Measurements from ENCODE around the gene PER2.
A peak's percentile ranks its signal among the peaks of the same experiment; 100 is the strongest.

Gene PER2

DNA sequence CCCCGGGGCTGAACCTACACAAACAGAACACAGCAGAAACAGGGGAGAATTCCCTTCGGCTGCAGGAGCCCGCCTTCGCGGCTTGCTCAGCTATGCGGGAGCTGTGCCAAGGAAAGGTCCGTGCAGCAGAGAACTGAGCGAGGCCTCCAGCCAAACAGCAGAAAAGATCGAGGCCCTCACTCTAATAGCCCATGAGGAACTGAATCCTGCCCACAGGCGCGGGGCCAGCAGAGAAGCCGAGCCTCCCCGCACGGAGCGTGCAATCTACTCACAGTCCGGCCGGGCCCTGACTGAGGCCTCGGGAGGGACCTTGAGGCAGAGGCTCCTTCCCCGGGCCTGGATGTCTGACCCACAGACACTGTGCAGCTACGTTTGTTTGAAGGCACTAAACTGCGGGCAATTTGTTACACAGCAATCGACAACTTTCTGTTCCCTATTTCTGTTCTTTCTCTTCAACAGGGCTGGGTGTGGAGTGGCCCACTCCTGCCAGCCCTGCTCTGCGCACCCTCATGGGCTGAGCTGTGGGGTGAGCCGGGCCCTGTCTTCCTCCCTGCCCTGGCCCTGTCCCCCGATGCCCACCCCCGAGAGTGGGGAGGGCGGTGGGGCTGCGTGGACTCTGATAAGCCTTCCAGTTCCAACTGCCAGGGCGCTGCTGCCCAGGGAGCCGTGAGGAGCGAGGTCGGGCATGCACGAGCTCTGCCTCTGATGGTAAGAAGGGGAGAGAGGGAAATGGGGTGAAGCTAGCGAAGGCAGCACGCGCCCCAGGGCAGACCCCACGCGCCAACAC lies 62.3 kb downstream of the PER2 start:
- DNase-seq: no peak

DNA sequence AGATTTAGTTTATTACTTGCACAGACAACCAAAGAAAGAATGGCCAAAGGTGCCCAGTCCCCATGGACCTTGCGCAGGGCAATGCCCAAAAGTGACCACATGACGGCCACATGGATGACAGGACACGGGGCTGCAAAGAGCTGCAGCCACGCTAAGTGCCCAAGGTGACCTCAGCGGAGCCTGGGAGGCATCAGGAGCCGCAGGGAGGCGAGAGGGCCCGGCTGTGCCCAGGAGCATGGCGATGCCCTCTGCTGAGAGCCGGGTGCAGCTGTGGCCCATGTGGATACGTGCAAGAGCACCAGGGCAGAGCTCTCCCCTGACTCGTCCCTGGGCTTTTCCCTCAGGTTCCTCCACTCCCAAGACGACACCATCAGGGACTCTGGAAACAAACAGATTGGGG lies 63.3 kb downstream of the PER2 start:
- no peak for DNase-seq

DNA sequence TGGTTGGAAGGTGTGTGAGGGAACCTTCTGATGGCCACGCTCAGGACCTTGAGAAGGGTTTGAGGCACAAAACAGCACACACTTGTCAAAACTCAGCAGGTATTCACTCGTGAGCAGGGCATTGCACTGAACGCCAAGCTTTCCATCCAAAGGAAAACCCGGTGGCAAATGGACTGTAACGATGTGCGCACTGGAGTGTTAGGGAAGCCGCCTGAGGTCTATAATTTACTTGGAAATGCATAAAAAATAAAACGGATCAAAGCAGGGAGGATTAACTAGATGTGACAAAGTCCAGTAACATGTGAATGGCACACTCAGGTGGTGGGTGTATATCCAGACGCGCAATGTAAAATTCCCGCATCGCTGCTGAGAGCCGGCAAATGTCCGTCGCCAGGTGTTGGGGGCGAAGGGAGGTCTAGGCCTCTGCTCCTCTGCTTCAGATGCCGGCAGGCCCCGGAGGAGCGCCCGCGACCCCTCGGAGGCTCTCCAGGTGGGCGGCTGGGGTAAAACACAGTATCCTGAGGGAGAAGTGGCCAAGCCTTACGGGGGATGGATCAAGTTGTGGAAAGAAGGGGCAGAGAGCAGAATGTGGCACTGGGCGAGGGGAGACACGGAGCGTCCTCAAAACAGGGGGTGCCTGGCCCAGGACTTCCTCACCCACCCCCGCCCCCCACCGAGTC lies 63.9 kb downstream of the PER2 start:
- no peak for DNase-seq

DNA sequence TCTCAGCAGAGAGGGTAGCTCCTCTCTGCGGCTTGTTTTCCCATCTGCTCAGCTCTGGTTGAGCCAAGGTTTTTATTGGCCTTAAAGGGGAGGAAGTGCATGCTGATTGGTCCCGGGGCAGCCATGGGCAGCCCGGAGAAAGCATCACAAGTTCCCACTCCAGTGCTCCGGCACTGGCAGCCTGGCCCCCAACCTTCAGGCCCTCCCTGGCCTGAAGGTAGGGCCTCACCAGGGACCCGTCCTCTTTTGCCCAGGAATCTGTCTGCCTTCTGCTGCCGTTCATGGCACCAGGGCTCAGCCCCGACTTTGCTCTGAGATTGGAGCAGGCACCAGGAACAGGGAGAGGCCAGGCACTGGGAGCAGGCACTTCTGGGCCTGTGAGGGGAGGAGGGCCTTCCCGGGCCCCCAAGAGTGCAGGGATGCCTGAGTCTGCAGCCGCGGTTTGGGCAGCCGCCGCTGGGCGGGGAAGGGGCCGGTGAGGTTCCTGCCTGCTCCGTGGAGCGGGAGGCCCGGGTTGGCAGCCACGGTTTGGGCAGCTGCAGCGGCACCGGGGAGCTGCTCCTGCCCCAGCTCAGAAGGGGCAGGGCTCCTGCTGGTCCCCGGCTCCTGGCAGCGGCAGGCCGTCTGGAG lies 67.4 kb downstream of the PER2 start:
- no peak for DNase-seq

DNA sequence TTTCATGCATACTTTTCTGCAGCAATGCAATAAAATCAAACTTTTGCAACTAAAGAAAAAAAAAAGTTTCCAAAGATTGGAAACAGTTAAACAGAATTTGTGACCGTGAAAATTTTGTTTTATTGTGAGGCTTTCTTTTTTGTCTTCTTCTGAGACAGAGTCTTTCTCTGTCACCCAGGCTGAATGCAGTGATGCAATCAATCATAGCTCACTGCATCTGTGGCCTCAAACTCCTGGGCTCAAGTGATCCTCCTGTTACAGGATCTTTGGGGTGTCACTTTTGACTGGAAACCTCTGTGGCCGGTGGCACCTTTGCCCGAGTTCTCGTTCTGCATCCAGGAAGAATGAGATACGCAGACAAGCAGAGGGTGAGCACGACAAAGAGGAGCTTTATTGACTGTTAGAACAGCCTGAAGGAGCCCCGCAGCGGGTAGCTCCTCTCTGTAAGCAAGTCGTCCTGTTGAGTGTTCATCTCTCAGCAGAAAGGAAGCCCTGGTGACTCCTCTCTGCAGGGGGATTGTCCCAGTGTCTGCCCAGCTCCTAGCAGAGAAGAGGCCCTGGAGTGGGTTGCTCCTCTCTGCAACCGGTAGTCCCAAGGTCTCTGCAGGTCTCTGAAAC lies 68.0 kb downstream of the PER2 start:
- DNase-seq: no peak

DNA sequence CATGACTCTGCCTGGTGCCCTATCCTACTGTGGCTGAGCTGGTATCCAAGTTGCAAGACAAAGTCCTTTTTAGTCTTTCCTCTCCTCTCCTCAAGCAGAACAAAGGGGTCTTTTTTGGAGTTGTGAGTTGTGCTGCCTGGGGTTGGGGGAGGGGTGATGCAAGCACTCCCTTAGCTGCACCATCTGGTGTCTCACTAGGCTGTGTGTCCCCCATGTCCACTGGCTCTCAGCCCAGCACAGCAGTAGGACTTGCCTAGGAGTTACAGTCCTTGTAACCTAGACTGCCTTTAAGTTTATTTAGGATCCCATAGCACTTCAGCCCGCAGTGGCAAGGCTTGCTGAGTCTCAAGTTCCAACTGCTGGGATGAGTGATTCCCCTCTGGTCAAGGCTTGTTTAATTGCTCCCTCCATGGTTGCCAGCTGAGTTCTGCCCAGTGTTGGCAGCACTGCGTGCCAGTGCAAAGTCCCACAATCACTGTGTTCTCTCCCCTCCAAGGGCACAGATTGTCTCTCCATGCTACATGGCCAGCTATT lies 71.7 kb downstream of the PER2 start:
- no peak for DNase-seq

DNA sequence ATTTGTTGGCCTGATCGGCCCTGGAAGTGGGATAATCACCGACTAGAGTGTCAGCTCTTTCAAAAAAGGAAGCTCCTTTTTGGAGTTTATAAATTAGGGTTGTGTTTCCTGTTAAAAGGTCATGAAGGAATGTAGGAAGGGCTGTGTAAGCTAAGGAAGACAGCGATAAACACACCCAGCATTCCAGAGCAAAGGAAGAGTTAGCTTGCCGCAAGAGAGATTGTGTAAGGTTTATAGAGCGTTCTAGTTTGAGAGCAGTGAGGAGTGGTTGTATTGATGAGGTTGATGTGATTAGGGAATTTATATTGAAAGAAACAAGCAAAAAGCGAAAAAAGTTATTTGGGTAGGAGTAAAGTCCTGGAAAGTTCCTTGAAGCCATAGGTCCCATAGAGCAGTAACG lies 81.4 kb downstream of the PER2 start:
- DNase-seq: no peak

DNA sequence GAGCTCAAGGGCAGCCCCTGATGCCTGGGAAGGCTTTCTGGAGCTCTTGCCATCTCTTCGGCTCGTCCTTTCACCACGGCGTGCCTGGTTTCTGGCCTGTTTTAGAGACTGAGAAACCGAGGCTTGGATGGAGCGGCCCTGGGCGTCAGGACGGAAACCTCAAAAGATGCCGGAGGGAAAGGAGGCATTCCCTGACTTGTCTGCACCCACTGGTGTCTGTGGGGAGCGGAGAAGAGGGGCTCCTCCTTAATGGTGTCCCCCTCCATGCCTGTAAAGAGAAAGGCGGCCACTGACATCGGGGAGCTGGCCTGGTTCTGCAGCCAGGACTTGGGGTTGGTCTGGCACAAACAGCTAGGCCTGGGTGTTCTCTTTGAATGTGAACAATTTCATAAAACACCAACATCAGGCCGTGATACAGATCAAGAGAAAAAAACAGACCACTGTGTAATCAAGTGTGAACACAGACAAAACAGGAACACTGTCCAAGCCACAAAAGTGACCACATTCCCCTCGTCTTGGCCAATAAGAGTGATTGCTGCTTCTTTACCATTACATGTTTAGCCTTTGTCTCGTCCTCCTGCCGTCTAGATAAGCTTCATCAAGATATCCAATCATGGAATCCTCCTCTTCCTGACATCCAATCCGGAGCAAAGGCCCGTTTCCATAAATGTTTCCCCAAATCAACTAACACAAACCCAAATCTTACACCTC lies 84.3 kb downstream of the PER2 start:
- DNase-seq: no peak

DNA sequence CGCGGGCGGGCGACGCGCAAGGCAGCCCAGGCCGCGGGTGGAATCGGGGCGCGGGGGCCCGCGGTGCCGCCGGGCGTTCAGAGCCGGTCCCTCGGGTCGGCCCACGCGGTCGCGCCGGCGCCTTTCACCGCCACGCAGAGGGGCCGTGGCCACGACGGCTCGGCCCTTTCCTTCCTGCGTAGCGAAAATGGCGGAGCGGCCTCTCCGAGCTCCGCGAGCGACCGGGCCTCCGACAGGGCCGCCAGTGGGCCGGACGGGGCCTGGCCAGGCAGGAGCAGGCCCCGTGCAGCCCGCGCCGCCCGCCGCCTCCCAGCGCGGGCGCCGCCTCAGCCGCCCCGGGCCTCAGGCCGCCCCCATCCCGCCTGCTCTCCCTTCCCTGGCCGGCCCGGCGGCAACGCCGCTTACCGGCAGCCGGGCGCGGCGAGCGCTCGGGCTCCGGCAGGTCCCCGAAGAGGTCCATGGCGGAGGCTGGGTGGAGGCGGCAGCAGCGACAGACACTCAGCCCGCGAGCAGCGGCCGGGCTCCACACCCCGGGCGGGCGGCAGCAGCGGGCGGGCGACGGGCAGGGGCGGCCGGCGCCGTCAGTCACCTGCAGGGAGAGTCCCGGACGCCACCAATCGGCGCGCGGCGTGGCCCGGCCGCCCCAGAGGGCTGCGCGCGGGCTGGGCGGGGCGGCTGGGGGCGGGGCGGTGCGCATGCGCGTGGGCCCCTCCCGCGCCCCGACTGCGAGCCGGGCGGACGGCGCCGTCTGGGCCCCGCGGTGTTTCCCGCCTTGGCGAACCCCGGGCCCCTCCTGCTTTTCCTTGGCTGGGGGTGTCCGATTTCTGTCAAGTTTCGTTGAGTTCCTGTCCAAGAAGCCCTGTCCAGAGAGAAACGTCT lies 85.1 kb downstream of the PER2 start, which contains the start of gene ILKAP:
Gene ILKAP (minus strand): TSS at position 602 of the 879 bp plus-strand sequence. CDS start 142 bp downstream, at position 460.
- DNase-seq: peak; percentile 79 to 89 (median 88)

DNA sequence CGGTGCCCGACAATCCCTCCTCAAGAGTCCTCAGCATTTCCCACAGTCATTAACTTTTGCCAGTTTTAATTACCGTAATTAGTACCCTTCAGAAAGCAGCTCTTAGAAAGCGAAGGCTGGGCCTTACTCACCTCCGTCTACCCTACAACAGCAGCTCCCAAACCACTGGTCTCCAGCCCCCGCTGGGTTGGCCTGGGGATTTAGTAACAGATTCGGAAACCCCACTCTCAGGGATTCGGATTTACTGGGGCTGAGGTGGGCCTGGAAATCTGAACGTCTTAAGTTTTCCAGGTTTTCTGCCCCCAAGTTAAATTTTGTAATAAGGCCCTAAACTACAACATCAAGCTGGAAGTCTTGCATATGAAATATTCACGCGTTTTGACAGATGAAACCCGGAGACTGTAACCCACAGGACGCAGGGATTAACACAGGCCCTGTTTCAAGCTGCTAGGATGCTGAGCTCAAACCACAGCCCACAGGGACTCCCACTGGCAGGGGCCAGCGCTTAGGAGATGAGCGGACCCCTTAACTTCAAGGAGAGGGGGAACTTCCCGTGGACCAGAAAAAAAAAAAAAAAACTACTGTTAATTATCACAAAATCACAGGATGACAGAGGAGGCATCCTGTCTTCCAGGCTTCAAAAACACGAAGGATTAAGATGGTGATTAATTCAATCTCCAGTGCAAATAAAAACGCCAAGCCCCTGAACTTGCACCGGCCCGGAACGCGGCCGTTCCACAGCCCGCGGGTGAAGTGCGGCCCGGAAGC lies 85.9 kb downstream of the PER2 start:
- peak in 2 of 3 experiments; percentile 33 to 59 for DNase-seq

Measured in NCI-H1417 (cell line).